BLaER1 (cell line): Measurements from ENCODE around the gene MIGA1.
A peak's percentile ranks its signal among the peaks of the same experiment; 100 is the strongest.
"Not testable (repeated sequence)": the region's sequence is repeated elsewhere in the genome, so short reads cannot be mapped to it uniquely, and the experiment has no call there.

ENCODE experiments used
- H3K27ac ChIP-seq: shearing (Covaris generic); formaldehyde crosslinking; 2 replicates; pipeline ENCODE4 v1.8.1; 2022
- H3K27me3 ChIP-seq: shearing (Covaris generic); formaldehyde crosslinking; 2 replicates; pipeline ENCODE4 v1.8.1; 2022
- H3K36me3 ChIP-seq: shearing (Covaris generic); formaldehyde crosslinking; 2 replicates; pipeline ENCODE4 v1.8.1; 2022
- H3K4me1 ChIP-seq: shearing (Covaris generic); formaldehyde crosslinking; 2 replicates; pipeline ENCODE4 v1.8.1; 2022
- H3K4me2 ChIP-seq: shearing (Covaris generic); formaldehyde crosslinking; 2 replicates; pipeline ENCODE4 v1.8.1; 2022
- H3K4me3 ChIP-seq: shearing (Covaris generic); formaldehyde crosslinking; 2 replicates; pipeline ENCODE4 v1.8.1; 2022
- H3K9ac ChIP-seq: shearing (Covaris generic); formaldehyde crosslinking; 2 replicates; pipeline ENCODE4 v1.8.1; 2022
- H3K9me3 ChIP-seq: shearing (Covaris generic); formaldehyde crosslinking; 2 replicates; pipeline ENCODE4 v1.8.1; 2022
- H4K20me1 ChIP-seq: shearing (Covaris generic); formaldehyde crosslinking; 2 replicates; pipeline ENCODE4 v1.8.1; 2022
- Cebpa-rat ChIP-seq: shearing (Covaris generic); IDR thresholded peaks from 2 replicates; pipeline ENCODE4 v1.8.1; 2022

The MIGA1 gene

DNA sequence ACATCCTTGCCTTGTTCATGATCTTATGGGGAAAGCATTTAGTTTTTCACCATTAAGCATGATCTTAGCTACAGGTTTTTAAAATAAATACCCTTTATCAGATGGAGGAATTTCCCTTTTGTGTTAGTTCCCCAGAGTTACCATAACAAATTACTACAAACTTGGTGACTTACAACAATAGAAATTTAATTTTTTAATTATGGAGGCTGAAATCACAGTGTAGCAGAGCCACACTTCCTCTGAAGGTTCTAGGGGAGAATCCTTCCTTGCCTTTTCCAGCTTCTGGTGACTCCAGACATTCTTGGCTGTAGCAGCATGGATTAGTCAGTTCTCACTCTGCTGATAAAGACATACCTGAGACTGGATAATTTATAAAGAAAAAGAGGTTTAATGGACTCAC lies 18.5 kb downstream of the MIGA1 start:
- Histone ChIP-seq H3K4me2 (no peak overlapping the region), H3K36me3 (peaks cover 51% of the 10 kb centered on the region), H3K9ac (no peak overlapping the region), H3K4me1 (no peaks in the 10 kb centered on the region), H4K20me1 (peaks cover 36% of the 10 kb centered on the region; the same call in 1 of the 2 replicates), H3K9me3 (no peaks in the 10 kb centered on the region), H3K4me3 (no peak overlapping the region), H3K27ac (no peak overlapping the region), H3K27me3 (no peaks in the 10 kb centered on the region)
- TF ChIP-seq Cebpa-rat = no peak

DNA sequence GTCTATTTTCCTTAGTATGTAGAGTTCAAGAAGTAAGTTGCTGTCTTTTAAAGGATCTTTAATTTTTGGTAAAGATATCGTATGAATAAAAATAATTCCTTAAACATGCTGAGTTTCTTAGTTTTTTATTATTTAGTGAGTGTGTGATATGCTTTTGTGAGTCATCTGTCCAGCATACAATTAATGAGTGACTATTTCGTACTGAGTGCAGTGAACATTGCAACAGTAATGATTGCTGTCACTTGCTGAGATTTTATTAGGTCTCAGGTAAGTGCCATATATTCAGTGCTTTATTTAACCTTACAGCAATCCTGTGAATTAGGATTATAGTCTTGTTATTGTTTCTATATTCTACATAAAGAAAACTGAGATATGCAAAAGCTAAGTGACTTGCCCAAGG lies 22.6 kb downstream of the MIGA1 start:
- H3K9ac ChIP-seq = no peak overlapping the region
- H3K4me1 ChIP-seq = no peaks in the 10 kb centered on the region
- H3K4me3 ChIP-seq = no peak overlapping the region
- peaks cover 16% of the 10 kb centered on the region; the same call in 1 of the 2 replicates for H4K20me1 ChIP-seq
- no peak for TF ChIP-seq Cebpa-rat
- no peak overlapping the region for H3K4me2 ChIP-seq
- no peaks in the 10 kb centered on the region for H3K27me3 ChIP-seq
- H3K9me3 ChIP-seq = no peaks in the 10 kb centered on the region
- no peak overlapping the region for H3K27ac ChIP-seq
- peaks cover 52% of the 10 kb centered on the region for H3K36me3 ChIP-seq

DNA sequence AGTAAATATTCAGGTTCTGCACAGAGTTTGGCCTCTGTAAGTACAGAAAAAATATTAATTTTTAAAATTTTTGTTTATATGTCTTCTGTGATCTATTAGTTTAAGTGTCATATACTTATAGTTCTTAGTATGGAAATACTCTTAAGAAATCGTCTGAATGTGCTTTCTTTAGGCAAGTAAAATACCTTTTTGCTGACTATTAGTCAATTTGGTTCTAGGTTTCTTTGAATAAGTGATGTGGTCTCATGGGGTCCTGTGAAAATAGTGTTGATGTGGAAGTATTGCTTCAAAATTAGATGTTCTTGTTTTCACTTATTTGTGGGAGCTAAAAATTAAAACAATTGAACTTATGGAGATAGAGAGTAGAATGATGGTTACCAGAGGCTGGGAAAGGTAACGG lies 23.9 kb downstream of the MIGA1 start:
- H3K9me3 ChIP-seq = no peaks in the 10 kb centered on the region
- H4K20me1 ChIP-seq = peaks cover 14% of the 10 kb centered on the region; the same call in 1 of the 2 replicates
- H3K27ac ChIP-seq = no peak overlapping the region
- no peaks in the 10 kb centered on the region for H3K27me3 ChIP-seq
- H3K4me2 ChIP-seq = no peak overlapping the region
- H3K4me1 ChIP-seq = no peaks in the 10 kb centered on the region
- TF ChIP-seq Cebpa-rat = no peak
- H3K36me3 ChIP-seq = peaks cover 62% of the 10 kb centered on the region
- H3K9ac ChIP-seq = no peak overlapping the region
- H3K4me3 ChIP-seq = no peak overlapping the region

GRCh38 chr1:77809787-77810462 lies 30.5 kb downstream of the MIGA1 start:
- H3K4me2 ChIP-seq, H3K4me3 ChIP-seq, H3K9ac ChIP-seq, H3K27me3 ChIP-seq, H4K20me1 ChIP-seq, H3K9me3 ChIP-seq, H3K4me1 ChIP-seq, H3K27ac ChIP-seq: not testable (repeated sequence)
- peaks cover 61% of the 10 kb centered on the region for H3K36me3 ChIP-seq

- not testable (repeated sequence) for H3K4me1 ChIP-seq, H3K27ac ChIP-seq, H3K4me3 ChIP-seq, H3K4me2 ChIP-seq, H4K20me1 ChIP-seq, H3K9ac ChIP-seq, H3K9me3 ChIP-seq, H3K27me3 ChIP-seq
- H3K36me3 ChIP-seq = peaks cover 59% of the 10 kb centered on the region
Observed at GRCh38 chr1:77811589-77811988, 32.1 kb downstream of the MIGA1 start.

GRCh38 chr1:77817368-77818209 lies 38.1 kb downstream of the MIGA1 start:
- H4K20me1 ChIP-seq = no peaks in the 10 kb centered on the region
- no peak overlapping the region for H3K4me3 ChIP-seq
- H3K36me3 ChIP-seq = peaks cover 88% of the 10 kb centered on the region
- no peak for TF ChIP-seq Cebpa-rat
- no peak overlapping the region for H3K9ac ChIP-seq
- H3K27ac ChIP-seq = no peak overlapping the region
- no peaks in the 10 kb centered on the region for H3K27me3 ChIP-seq
- H3K4me1 ChIP-seq = no peaks in the 10 kb centered on the region
- H3K9me3 ChIP-seq = no peaks in the 10 kb centered on the region
- no peak overlapping the region for H3K4me2 ChIP-seq

GRCh38 chr1:77820121-77820520 lies 40.7 kb downstream of the MIGA1 start:
- H3K4me3 ChIP-seq = no peak overlapping the region
- H3K4me1 ChIP-seq = no peaks in the 10 kb centered on the region
- H3K9me3 ChIP-seq = no peaks in the 10 kb centered on the region
- no peak for TF ChIP-seq Cebpa-rat
- H3K27me3 ChIP-seq = no peaks in the 10 kb centered on the region
- no peaks in the 10 kb centered on the region for H4K20me1 ChIP-seq
- H3K36me3 ChIP-seq = peaks cover 87% of the 10 kb centered on the region
- H3K27ac ChIP-seq = no peak overlapping the region
- no peak overlapping the region for H3K4me2 ChIP-seq
- H3K9ac ChIP-seq = no peak overlapping the region

- Histone ChIP-seq H4K20me1 (no peaks in the 10 kb centered on the region), H3K4me1 (0 out of 2 replicates have a peak, but pooled peaks cover under 1% of the 10 kb centered on the region), H3K27ac (no peak overlapping the region), H3K4me3 (no peak overlapping the region), H3K9ac (no peak overlapping the region), H3K27me3 (no peaks in the 10 kb centered on the region), H3K9me3 (no peaks in the 10 kb centered on the region), H3K4me2 (no peak overlapping the region), H3K36me3 (peaks cover 73% of the 10 kb centered on the region)
- no peak for TF ChIP-seq Cebpa-rat
Observed at GRCh38 chr1:77824079-77824478, 44.6 kb downstream of the MIGA1 start.

DNA sequence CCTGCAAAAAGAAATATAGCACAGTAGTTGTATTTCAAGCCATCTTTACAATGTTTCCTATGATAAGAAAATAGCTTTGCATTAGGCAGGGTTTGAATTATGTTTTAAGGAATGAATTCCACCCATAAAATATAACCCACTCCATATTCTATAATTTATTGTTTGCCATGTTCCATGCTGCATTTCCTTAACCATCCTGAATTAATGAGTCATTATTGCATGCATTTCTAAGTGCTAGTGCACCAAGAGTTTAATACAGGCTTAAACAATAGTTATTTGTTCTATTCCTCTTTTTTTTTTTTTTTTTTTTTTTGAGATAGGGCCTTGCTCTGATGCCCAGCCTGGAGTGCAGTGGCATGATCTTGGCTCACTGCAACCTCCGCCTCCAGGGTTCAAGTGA lies 45.2 kb downstream of the MIGA1 start:
- H4K20me1 ChIP-seq = no peaks in the 10 kb centered on the region
- H3K4me1 ChIP-seq = peaks cover 6% of the 10 kb centered on the region
- H3K36me3 ChIP-seq = peaks cover 72% of the 10 kb centered on the region
- H3K4me2 ChIP-seq = no peak overlapping the region
- no peak for TF ChIP-seq Cebpa-rat
- no peak overlapping the region for H3K4me3 ChIP-seq
- no peak overlapping the region for H3K9ac ChIP-seq
- H3K9me3 ChIP-seq = no peaks in the 10 kb centered on the region
- H3K27ac ChIP-seq = no peak overlapping the region
- no peaks in the 10 kb centered on the region for H3K27me3 ChIP-seq

- TF ChIP-seq Cebpa-rat = peak; percentile 46; the same call in 1 of the 2 replicates
- no peak overlapping the region for H3K27ac ChIP-seq
- H3K4me1 ChIP-seq = peaks cover 8% of the 10 kb centered on the region
- H3K4me2 ChIP-seq = no peak overlapping the region
- H4K20me1 ChIP-seq = no peaks in the 10 kb centered on the region
- peaks cover 66% of the 10 kb centered on the region for H3K36me3 ChIP-seq
- no peak overlapping the region for H3K9ac ChIP-seq
- H3K9me3 ChIP-seq = no peaks in the 10 kb centered on the region
- no peak overlapping the region for H3K4me3 ChIP-seq
- H3K27me3 ChIP-seq = no peaks in the 10 kb centered on the region
Observed at GRCh38 chr1:77825131-77825709, 45.8 kb downstream of the MIGA1 start.

- not testable (repeated sequence) for H3K4me1 ChIP-seq, H3K9me3 ChIP-seq, H3K4me3 ChIP-seq, H3K4me2 ChIP-seq, H3K9ac ChIP-seq, H4K20me1 ChIP-seq, H3K27ac ChIP-seq, H3K27me3 ChIP-seq
- H3K36me3 ChIP-seq = peaks cover 51% of the 10 kb centered on the region
Observed at GRCh38 chr1:77826851-77827250, 47.4 kb downstream of the MIGA1 start.
